Kidney capillary endothelial cell (primary cell): ENCODE data around the gene ARID3A.
"Not testable (repeated sequence)": the region's sequence is repeated elsewhere in the genome, so short reads cannot be mapped to it uniquely, and the experiment has no call there.

Experiments
- DNase-seq: peaks from one replicate; pipeline ENCODE4 v3.0.0-alpha.2; 2018; ENCODE audit warnings: low spot score

ARID3A gene

GRCh38 chr19:1017906-1018305 lies 92.1 kb downstream of the ARID3A start:
- no peak for DNase-seq

GRCh38 chr19:1018393-1018792 lies 92.6 kb downstream of the ARID3A start:
- DNase-seq = no peak

GRCh38 chr19:1018932-1019615 lies 93.2 kb downstream of the ARID3A start:
- no peak for DNase-seq

GRCh38 chr19:1019616-1019961 lies 93.8 kb downstream of the ARID3A start:
- DNase-seq = no peak

- DNase-seq = no peak
Measured at GRCh38 chr19:1019980-1020867, 94.4 kb downstream of the ARID3A start.

GRCh38 chr19:1020868-1021425 lies 95.1 kb downstream of the ARID3A start, which contains the start of gene TMEM259:
TSS of gene TMEM259 (minus strand) at chr19:1021123. CDS start at chr19:1020996, 127 bp downstream.
- DNase-seq = peak; percentile 94

- not testable (repeated sequence) for DNase-seq
Measured at GRCh38 chr19:1023883-1024188, 98.0 kb downstream of the ARID3A start.

GRCh38 chr19:1025080-1025479 lies 99.2 kb downstream of the ARID3A start:
- not testable (repeated sequence) for DNase-seq
